ENCODE measurements around the gene PLEKHB2.

DNA sequence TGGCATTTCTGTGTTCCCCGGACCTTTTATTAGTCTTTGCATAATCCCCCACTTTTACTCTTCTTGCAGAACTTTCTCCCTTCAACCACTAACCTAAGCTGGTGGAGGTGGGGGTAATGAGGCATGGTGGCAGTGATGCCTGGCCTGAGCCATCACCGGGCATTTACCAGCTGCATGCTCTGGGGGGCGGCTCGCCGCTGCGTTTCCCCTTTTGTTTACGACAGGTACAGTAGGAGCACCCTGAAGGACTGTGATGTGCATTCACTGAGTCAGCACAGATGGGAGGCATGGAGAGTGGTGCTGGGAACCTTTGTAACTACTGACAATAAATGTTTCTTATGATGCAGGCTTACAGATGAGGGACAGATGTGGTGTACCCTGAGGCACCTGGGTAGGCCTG, 46.9 kb downstream of the PLEKHB2 start:
- TF ChIP-seq POLR2AphosphoS5 (IDR thresholded peaks at IDR 0.05), result no peak
- TF ChIP-seq, protein P1, sequence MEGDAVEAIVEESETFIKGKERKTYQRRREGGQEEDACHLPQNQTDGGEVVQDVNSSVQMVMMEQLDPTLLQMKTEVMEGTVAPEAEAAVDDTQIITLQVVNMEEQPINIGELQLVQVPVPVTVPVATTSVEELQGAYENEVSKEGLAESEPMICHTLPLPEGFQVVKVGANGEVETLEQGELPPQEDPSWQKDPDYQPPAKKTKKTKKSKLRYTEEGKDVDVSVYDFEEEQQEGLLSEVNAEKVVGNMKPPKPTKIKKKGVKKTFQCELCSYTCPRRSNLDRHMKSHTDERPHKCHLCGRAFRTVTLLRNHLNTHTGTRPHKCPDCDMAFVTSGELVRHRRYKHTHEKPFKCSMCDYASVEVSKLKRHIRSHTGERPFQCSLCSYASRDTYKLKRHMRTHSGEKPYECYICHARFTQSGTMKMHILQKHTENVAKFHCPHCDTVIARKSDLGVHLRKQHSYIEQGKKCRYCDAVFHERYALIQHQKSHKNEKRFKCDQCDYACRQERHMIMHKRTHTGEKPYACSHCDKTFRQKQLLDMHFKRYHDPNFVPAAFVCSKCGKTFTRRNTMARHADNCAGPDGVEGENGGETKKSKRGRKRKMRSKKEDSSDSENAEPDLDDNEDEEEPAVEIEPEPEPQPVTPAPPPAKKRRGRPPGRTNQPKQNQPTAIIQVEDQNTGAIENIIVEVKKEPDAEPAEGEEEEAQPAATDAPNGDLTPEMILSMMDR (IDR thresholded peaks at IDR 0.05), result no peak
